SK-N-SH treated with all-trans-retinoic acid at 6 μM for 48 hours (cell line): ENCODE data around the gene GCGR.

Experiments used
- ISL1 ChIP-seq: fragments of 250-450 bp; sonication (Bioruptor Pico); IDR thresholded peaks from 2 replicates; pipeline ENCODE4 v2.1.2; 2022; ENCODE audit warnings: mild to moderate bottlenecking, moderate library complexity
- RARB ChIP-seq: fragments of 250-450 bp; sonication (Bioruptor Pico); IDR thresholded peaks from 2 replicates; pipeline ENCODE4 v1.8.0; 2021; ENCODE audit warnings: mild to moderate bottlenecking, moderate library complexity
- TCF4 ChIP-seq: fragments of 250-450 bp; sonication (Bioruptor Pico); IDR thresholded peaks from 2 replicates; pipeline ENCODE4 v1.8.0; 2021; ENCODE audit warnings: mild to moderate bottlenecking, moderate library complexity, borderline replicate concordance
- TOX ChIP-seq: fragments of 250-450 bp; sonication (Bioruptor Pico); IDR thresholded peaks from 2 replicates; pipeline ENCODE4 v1.8.0; 2021; ENCODE audit warnings: mild to moderate bottlenecking, moderate library complexity, borderline replicate concordance
- ZFP3 ChIP-seq: fragments of 250-450 bp; sonication (Bioruptor Pico); IDR thresholded peaks from 2 replicates; pipeline ENCODE4 v1.5.0; 2020; ENCODE audit warnings: mild to moderate bottlenecking, moderate library complexity
- ZNF8 ChIP-seq: fragments of 450-650 bp; formaldehyde crosslinking; IDR thresholded peaks from 2 replicates; pipeline ENCODE4 v1.5.0; 2020; ENCODE audit warnings: mild to moderate bottlenecking, moderate library complexity
- TF ChIP-seq, protein P1 (sequence below): fragments of 250-450 bp; sonication (Bioruptor Pico); IDR thresholded peaks from 2 replicates; pipeline ENCODE4 v1.8.0; 2020; ENCODE audit warnings: mild to moderate bottlenecking, moderate library complexity, borderline replicate concordance
- TF ChIP-seq, protein P2 (sequence below): fragments of 250-450 bp; sonication (Bioruptor Pico); IDR thresholded peaks from 2 replicates; pipeline ENCODE4 v1.5.0; 2020; ENCODE audit warnings: mild to moderate bottlenecking, moderate library complexity
- TF ChIP-seq, protein P3 (sequence below): fragments of 250-450 bp; sonication (Bioruptor Pico); IDR thresholded peaks from 2 replicates; pipeline ENCODE4 v1.8.0; 2021; ENCODE audit warnings: low read depth, mild to moderate bottlenecking, moderate library complexity, borderline replicate concordance

DNA sequence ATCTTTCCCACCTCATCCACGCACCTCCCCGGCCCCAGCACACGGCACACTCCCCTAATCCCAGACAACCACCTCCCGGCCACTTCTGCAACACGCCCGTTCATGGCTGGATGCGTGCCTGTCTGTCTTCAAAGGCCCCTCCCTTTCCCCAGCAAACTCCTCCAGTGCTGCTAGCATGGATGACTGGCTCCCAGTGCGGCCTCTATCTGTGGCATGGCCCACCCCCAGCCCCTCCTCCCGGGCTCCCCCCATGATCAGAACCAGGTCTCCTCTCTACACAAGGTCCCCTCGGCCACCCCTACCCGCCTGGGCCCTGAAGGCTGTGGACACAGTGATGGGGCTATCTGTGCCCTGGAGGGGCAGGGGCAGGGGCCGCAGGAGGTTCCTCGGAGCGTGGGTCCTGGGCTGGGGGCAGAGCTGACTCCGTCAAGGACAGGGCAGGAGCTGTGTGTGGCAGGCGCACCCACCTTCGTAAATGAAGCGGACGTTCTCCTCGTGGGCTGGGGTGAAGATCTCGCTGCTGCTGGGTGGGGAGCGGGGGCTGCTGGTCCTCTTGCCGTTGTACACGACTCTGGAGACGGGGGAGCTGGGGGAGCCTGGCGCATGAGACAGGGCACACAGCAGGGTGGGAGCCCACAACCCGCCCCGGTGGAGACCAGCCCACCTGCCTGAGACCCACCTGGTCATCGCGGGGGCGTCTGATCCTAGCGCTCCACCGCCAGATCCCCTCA is 20.0 kb downstream of the GCGR start:
- no peak for TF ChIP-seq ZNF8
- no peak for TF ChIP-seq TOX (CRISPR knock-in tag)
- TF ChIP-seq, protein P1, sequence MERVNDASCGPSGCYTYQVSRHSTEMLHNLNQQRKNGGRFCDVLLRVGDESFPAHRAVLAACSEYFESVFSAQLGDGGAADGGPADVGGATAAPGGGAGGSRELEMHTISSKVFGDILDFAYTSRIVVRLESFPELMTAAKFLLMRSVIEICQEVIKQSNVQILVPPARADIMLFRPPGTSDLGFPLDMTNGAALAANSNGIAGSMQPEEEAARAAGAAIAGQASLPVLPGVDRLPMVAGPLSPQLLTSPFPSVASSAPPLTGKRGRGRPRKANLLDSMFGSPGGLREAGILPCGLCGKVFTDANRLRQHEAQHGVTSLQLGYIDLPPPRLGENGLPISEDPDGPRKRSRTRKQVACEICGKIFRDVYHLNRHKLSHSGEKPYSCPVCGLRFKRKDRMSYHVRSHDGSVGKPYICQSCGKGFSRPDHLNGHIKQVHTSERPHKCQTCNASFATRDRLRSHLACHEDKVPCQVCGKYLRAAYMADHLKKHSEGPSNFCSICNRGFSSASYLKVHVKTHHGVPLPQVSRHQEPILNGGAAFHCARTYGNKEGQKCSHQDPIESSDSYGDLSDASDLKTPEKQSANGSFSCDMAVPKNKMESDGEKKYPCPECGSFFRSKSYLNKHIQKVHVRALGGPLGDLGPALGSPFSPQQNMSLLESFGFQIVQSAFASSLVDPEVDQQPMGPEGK (CRISPR knock-in tag) = no peak
- TF ChIP-seq, protein P2, sequence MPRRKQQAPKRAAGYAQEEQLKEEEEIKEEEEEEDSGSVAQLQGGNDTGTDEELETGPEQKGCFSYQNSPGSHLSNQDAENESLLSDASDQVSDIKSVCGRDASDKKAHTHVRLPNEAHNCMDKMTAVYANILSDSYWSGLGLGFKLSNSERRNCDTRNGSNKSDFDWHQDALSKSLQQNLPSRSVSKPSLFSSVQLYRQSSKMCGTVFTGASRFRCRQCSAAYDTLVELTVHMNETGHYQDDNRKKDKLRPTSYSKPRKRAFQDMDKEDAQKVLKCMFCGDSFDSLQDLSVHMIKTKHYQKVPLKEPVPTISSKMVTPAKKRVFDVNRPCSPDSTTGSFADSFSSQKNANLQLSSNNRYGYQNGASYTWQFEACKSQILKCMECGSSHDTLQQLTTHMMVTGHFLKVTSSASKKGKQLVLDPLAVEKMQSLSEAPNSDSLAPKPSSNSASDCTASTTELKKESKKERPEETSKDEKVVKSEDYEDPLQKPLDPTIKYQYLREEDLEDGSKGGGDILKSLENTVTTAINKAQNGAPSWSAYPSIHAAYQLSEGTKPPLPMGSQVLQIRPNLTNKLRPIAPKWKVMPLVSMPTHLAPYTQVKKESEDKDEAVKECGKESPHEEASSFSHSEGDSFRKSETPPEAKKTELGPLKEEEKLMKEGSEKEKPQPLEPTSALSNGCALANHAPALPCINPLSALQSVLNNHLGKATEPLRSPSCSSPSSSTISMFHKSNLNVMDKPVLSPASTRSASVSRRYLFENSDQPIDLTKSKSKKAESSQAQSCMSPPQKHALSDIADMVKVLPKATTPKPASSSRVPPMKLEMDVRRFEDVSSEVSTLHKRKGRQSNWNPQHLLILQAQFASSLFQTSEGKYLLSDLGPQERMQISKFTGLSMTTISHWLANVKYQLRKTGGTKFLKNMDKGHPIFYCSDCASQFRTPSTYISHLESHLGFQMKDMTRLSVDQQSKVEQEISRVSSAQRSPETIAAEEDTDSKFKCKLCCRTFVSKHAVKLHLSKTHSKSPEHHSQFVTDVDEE (CRISPR knock-in tag) = no peak
- TF ChIP-seq TCF4 (CRISPR knock-in tag) = no peak
- TF ChIP-seq ISL1 (CRISPR knock-in tag) = no peak
- TF ChIP-seq, protein P3, sequence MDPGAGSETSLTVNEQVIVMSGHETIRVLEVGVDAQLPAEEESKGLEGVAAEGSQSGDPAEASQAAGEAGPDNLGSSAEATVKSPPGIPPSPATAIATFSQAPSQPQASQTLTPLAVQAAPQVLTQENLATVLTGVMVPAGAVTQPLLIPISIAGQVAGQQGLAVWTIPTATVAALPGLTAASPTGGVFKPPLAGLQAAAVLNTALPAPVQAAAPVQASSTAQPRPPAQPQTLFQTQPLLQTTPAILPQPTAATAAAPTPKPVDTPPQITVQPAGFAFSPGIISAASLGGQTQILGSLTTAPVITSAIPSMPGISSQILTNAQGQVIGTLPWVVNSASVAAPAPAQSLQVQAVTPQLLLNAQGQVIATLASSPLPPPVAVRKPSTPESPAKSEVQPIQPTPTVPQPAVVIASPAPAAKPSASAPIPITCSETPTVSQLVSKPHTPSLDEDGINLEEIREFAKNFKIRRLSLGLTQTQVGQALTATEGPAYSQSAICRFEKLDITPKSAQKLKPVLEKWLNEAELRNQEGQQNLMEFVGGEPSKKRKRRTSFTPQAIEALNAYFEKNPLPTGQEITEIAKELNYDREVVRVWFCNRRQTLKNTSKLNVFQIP (CRISPR knock-in tag) = no peak
- TF ChIP-seq ZFP3 (CRISPR knock-in tag) = no peak
- no peak for TF ChIP-seq RARB (CRISPR knock-in tag)
